IPS DF 19.7 (cell line): ENCODE results near the gene THSD1.
"Not testable (repeated sequence)": the region's sequence is repeated elsewhere in the genome, so short reads cannot be mapped to it uniquely, and the experiment has no call there.

Source experiments
- DNase-seq: peaks from one replicate; pipeline ENCODE4 v3.0.0-alpha.2; 2013; ENCODE audit warnings: low read depth, low spot score

Gene THSD1

GRCh38 chr13:52359534-52359933 lies 46.4 kb downstream of the THSD1 start:
- DNase-seq = no peak

GRCh38 chr13:52356327-52356726 lies 49.6 kb downstream of the THSD1 start:
- no peak for DNase-seq

GRCh38 chr13:52353193-52353592 lies 52.8 kb downstream of the THSD1 start:
- DNase-seq = no peak

DNA sequence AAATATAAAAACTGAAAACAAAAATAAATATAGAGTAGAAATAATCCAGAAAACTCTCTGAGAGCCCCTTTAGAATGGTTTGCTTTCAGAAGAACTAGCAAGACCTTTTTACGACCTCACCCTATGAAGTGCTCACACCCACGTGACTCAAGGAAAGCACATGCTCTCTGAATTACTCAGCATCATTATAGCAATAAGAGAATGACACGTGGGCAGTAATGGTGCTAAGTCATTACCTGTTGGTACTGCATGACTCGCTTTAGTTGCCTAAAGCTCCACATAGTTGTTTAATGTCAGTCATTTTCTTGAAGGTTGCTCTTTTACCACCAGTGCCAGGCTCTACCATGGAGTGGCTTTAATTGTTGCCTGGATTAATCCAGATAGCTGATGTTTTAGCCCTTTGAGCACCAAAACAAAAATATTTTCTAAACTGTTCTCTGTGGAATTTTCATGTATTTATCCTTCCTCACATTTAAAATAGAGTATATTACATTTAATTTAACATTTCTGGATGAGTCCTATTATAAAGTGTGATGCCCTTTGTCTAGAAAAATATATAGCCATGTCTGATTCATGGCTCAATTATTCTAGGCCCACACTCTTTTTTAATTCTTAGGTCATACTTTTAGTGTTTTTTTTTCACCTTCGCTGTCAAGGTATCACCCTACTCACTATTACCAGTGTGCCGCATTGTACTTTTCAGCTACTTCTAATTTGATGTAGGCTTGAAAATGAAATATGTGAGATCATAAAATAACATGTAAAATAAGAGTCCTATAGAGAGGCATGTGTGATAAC lies 56.8 kb downstream of the THSD1 start:
- no peak for DNase-seq

- no peak for DNase-seq
Measured at GRCh38 chr13:52348071-52348470, 57.9 kb downstream of the THSD1 start.

DNA sequence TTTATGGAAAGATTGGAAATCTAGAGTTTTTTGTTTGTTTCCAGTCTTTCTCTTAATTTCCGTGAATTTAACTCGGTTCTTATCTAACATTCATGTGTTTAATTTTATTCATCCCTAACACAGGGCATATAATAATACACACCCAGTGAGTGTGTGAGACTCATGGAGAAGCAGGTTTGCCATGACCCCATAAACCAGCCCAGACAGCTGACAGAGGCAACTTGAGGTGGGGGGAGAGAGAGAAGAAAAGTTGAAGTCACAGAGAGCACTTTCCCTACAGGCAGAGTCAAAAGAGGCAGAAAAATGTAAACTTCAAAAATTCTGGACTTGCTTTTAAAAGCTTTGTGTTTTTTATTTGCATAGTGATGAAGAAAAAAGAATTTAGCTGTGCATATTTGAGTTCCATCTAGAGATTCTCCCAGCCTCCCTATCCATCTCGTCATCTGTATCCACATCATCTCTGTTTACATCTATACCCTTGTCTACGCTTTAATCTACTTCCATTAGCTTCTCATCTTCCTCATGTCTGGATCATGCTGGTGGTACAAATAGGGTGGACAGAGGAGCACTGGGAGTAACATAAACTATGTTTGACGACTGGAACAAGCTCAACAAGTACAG lies 60.2 kb downstream of the THSD1 start:
- DNase-seq = no peak

DNA sequence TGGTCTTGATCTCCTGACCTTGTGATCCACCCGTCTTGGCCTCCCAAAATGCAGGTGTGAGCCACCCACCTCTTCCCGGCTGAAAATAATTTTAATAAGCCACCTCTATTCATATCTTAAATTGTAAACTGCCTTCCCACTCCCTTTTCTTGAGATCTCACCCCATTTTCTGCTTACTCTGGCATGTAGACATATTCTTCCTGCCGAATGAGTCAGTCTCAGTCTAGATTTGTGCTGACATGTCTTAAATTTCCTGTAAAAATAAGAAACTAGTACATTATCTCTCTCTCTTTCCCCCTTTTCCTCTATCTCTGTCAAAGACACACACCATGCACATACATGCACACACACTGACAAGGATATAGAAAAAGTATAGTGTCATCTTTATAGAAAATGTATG lies 60.9 kb downstream of the THSD1 start:
- DNase-seq = no peak

- no peak for DNase-seq
Measured at GRCh38 chr13:52344108-52344507, 61.9 kb downstream of the THSD1 start.

DNA sequence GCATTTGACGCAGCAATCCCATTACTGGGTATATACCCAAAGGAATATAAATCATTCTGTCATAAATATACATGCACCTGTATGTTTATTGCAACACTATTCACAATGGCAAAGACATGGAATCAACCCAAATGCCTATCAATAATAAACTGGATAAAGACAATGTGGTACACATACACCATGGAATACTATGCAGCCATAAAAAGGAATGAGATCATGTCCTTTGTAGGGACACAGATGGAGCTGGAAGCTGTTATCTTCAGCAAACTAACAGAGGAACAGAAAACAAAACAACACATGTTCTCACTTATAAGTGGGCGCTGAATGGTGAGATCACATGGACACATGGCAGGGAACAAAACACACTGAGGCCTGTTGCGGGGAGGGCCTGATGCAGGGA lies 63.8 kb downstream of the THSD1 start:
- DNase-seq = not testable (repeated sequence)

DNA sequence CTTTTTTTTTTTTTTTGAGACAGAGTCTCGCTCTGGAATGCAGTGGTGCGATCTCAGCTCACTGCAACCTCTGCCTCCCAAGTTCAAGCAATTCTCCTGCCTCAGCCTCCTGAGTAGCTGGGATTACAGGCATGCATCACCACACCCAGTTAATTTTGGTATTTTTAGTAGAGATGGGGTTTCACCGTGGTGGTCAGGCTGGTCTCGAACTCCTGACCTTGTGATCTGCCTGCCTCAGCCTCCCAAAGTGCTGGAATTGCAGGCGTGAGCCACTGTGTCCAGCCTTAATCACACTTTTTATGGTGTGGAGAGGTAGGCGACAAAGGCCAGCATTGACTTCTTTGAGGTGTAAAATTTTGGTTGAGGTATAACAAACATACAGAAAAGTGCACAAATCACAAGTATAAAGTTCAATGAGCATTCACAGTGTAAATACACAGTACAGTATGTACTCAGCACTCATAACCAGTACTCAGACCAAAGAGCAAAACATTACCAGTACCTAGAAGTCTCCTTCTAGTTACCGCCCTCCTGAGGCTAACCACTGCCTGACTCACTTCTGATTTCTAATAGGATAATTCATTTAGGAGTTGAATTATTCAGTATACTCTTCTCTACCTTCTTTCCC lies 68.0 kb downstream of the THSD1 start:
- not testable (repeated sequence) for DNase-seq

DNA sequence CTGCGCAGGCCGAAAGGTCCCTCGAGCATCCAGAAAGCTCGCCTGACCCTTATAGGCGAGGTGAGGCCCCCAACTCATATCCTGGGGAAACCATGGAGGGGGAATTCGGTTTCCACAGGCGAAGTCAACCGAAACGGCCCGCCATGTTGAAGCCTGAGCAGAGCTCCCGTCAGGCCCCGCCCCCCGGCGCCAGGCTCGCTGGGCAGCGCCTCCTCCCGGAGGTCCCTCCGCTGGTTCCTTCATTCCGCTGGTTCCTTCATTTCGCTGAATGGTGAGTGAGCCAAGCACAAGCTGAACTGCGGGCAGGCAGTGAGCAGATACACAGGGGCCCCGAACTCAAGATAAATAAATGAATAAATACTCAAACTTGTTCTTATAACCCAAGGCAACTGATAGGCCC lies 71.9 kb downstream of the THSD1 start:
- not testable (repeated sequence) for DNase-seq

GRCh38 chr13:52331844-52332243 lies 74.1 kb downstream of the THSD1 start:
- DNase-seq = not testable (repeated sequence)
